WI38 (cell line): ENCODE data around the gene KLK1.

Experiments
- H3K4me3 ChIP-seq: 2 replicates; pipeline ENCODE4 v1.5.1; 2011; ENCODE audit warnings: low read depth, mild to moderate bottlenecking, control low read depth, low read length
- CTCF ChIP-seq: IDR thresholded peaks from 2 replicates; pipeline ENCODE4 v1.5.1; 2012; ENCODE audit warnings: low read depth, mild to moderate bottlenecking, control low read depth, low read length

Gene KLK1

GRCh38 chr19:50859849-50860248 lies 36.3 kb upstream of the KLK1 start:
- no peak for TF ChIP-seq CTCF
- no peak overlapping the region for H3K4me3 ChIP-seq

- no peak overlapping the region for H3K4me3 ChIP-seq
- TF ChIP-seq CTCF = no peak
These were observed 35.3 kb upstream of the KLK1 start for GRCh38 chr19:50858886-50859285.

GRCh38 chr19:50857366-50857765 lies 33.8 kb upstream of the KLK1 start:
- no peak for TF ChIP-seq CTCF

GRCh38 chr19:50854636-50855410 lies 31.2 kb upstream of the KLK1 start, which contains the start of gene KLK3:
TSS of gene KLK3 (plus strand) at chr19:50854915. CDS start at chr19:50854956, 41 bp downstream.
- no peak for TF ChIP-seq CTCF
- H3K4me3 ChIP-seq = no peak within 1 kb of the TSS

More at GRCh38 chr19:50857366-50857765, 33.8 kb upstream of the KLK1 start:
- H3K4me3 ChIP-seq = no peak overlapping the region

- H3K4me3 ChIP-seq = no peak overlapping the region
- no peak for TF ChIP-seq CTCF
These were observed 28.0 kb upstream of the KLK1 start for GRCh38 chr19:50851620-50852019.

GRCh38 chr19:50850738-50851137 lies 27.2 kb upstream of the KLK1 start:
- TF ChIP-seq CTCF = no peak
- no peak overlapping the region for H3K4me3 ChIP-seq

- no peak overlapping the region for H3K4me3 ChIP-seq
- TF ChIP-seq CTCF = no peak
These were observed 20.8 kb upstream of the KLK1 start for GRCh38 chr19:50844296-50844935.
